PC-9 (cell line): ENCODE data around the gene FAM13C. TPM values are rescaled to one million over a fixed set of nuclear protein-coding genes. Genes with fewer than 3 reads are reported as not detected.

Experiments
- BruUV-seq: library from RNA; stranded (reverse); fragments of 400-500 nt; replicated peaks from 2 replicates; lab custom pipeline; 2021; lab: Mats Ljungman, UMichigan
- CTCF ChIA-PET: fragments of 300-600 bp; sonication (Branson Sonifier 250); formaldehyde crosslinking; loops from one replicate; lab custom pipeline; 2022; ENCODE audit warnings: antibody characterized with exemption; lab: Charles Lee
- POLR2A ChIA-PET: fragments of 300-600 bp; sonication (Branson Sonifier 250); formaldehyde crosslinking; loops from one replicate; lab custom pipeline; 2022; ENCODE audit warnings: antibody characterized with exemption; ENCODE audit not compliant: unreplicated experiment; lab: Charles Lee
- DNase-seq, 2 experiments: peaks; one replicate each; pipeline versions ENCODE4 v3.0.0 to v3.0.0-alpha.2; 2015 to 2022; ENCODE audit warnings: mixed read lengths in 1 of 2
- H2AFZ ChIP-seq: fragments of 200-600 bp; sonication (generic); 2 replicates; pipeline ENCODE4 v1.8.1; 2017; ENCODE audit warnings: antibody characterized with exemption
- H3F3A ChIP-seq: fragments of 200-600 bp; sonication (generic); 2 replicates; pipeline ENCODE4 v1.8.1; 2017; ENCODE audit warnings: antibody characterized with exemption, mild to moderate bottlenecking, low read depth; ENCODE audit not compliant: insufficient read depth
- H3K27ac ChIP-seq: fragments of 200-600 bp; sonication (generic); 2 replicates; pipeline ENCODE4 v1.6.1; 2016; ENCODE audit warnings: mixed run types
- H3K27me3 ChIP-seq: fragments of 200-600 bp; sonication (generic); 2 replicates; pipeline ENCODE4 v1.6.1; 2016; ENCODE audit warnings: low read depth, mixed run types; ENCODE audit not compliant: insufficient read depth
- H3K36me3 ChIP-seq: fragments of 200-600 bp; sonication (generic); 2 replicates; pipeline ENCODE4 v1.6.1; 2016; ENCODE audit warnings: low read depth, mixed run types
- H3K4me1 ChIP-seq: fragments of 200-600 bp; sonication (generic); replicated peaks from 2 replicates; pipeline ENCODE4 v1.6.1; 2016; ENCODE audit warnings: mixed run types; ENCODE audit not compliant: insufficient read depth
- H3K4me2 ChIP-seq: fragments of 200-600 bp; sonication (generic); 2 replicates; pipeline ENCODE4 v1.6.1; 2017; ENCODE audit warnings: mixed run types
- H3K4me3 ChIP-seq: fragments of 200-600 bp; sonication (generic); 2 replicates; pipeline ENCODE4 v1.6.1; 2016; ENCODE audit warnings: mixed run types
- H3K79me2 ChIP-seq: fragments of 200-600 bp; sonication (generic); 2 replicates; pipeline ENCODE4 v1.6.1; 2017; ENCODE audit warnings: low read depth, mixed run types
- H3K9me2 ChIP-seq: fragments of 200-600 bp; sonication (generic); 2 replicates; pipeline ENCODE4 v1.8.1; 2017; ENCODE audit warnings: mild to moderate bottlenecking; ENCODE audit not compliant: insufficient read depth
- H3K9me3 ChIP-seq: fragments of 200-600 bp; sonication (generic); 2 replicates; pipeline ENCODE4 v1.8.1; 2016; ENCODE audit warnings: low read depth; ENCODE audit not compliant: insufficient read depth
- H4K20me1 ChIP-seq: fragments of 200-600 bp; sonication (generic); 2 replicates; pipeline ENCODE4 v1.8.1; 2017; ENCODE audit not compliant: insufficient read depth
- CTCF ChIP-seq: fragments of 200-600 bp; sonication (generic); conservative IDR thresholded peaks from 2 replicates; pipeline ENCODE4 v1.6.1; 2017; ENCODE audit warnings: mixed run types, antibody characterized with exemption, mild to moderate bottlenecking, moderate library complexity
- EZH2 ChIP-seq: fragments of 200-600 bp; sonication (generic); IDR thresholded peaks from 2 replicates; pipeline ENCODE4 v1.8.0; 2017; ENCODE audit warnings: antibody characterized with exemption, low read depth
- intact Hi-C: fragments of 100-400 bp; cut with micrococcal nuclease; formaldehyde crosslinking; loops from one replicate; pipeline ENCODE4 v1.10.0; 2022; ENCODE audit not compliant: unreplicated experiment
- total RNA-seq: library from RNA; stranded (reverse); gene quantifications from 2 replicates; pipeline ENCODE4 v1.2.3, GENCODE V29; 2021

FAM13C gene
- total RNA-seq, 1 experiment from 2014 or later, result not detected

GRCh38 chr10:59234194-59234593 is 128.2 kb downstream of the FAM13C start:
- H3K79me2 ChIP-seq, result no peaks in the 10 kb centered on the region
- TF ChIP-seq EZH2 (no peak), CTCF (no peak)
- POLR2A ChIA-PET, result no interaction called here

GRCh38 chr10:59229441-59229840 is 132.9 kb downstream of the FAM13C start:
- H3K4me2 ChIP-seq, result no peak overlapping the region
- intact Hi-C loops, result no loop called here
- ChIA-PET POLR2A (no interaction called here), CTCF (interaction anchor here (0.7 kb wide), 1 partner anchor 323 kb away, joined by 6 read pairs; no protein-coding TSS in a partner anchor)
- H3K27me3 ChIP-seq, result no peaks in the 10 kb centered on the region
- H3K27ac ChIP-seq, result no peak overlapping the region
- H3K4me3 ChIP-seq, result no peak overlapping the region
- no TSS peak for BruUV-seq
- no peak for DNase-seq
- no peaks in the 10 kb centered on the region for H3K9me2 ChIP-seq
- H3K4me1 ChIP-seq, result no peaks in the 10 kb centered on the region
- no peaks in the 10 kb centered on the region for H3K36me3 ChIP-seq
- H3K9me3 ChIP-seq, result no peaks in the 10 kb centered on the region
- TF ChIP-seq CTCF (no peak), EZH2 (no peak)
- no peaks in the 10 kb centered on the region for H4K20me1 ChIP-seq
- H3F3A ChIP-seq, result no peaks in the 10 kb centered on the region
- no peaks in the 10 kb centered on the region for H3K79me2 ChIP-seq
- H2AFZ ChIP-seq, result no peak overlapping the region

More at GRCh38 chr10:59234194-59234593, 128.2 kb downstream of the FAM13C start:
- intact Hi-C loops, result loop anchor here (10.0 kb wide), 1 partner anchor 811 kb away; no protein-coding TSS in a partner anchor
- Histone ChIP-seq H3K4me2 (no peak overlapping the region), H3K4me1 (no peaks in the 10 kb centered on the region), H3K27ac (no peak overlapping the region), H3K27me3 (no peaks in the 10 kb centered on the region), H2AFZ (no peak overlapping the region), H3K36me3 (no peaks in the 10 kb centered on the region), H3F3A (no peaks in the 10 kb centered on the region), H3K4me3 (no peak overlapping the region), H3K9me2 (no peaks in the 10 kb centered on the region; the same call in 1 of the 2 replicates), H3K9me3 (no peaks in the 10 kb centered on the region), H4K20me1 (no peaks in the 10 kb centered on the region)
- no peak for DNase-seq
- CTCF ChIA-PET, result no interaction called here
- BruUV-seq, result no TSS peak

GRCh38 chr10:59227136-59227673 is 135.1 kb downstream of the FAM13C start:
- Histone ChIP-seq H3K27me3 (no peaks in the 10 kb centered on the region), H3K79me2 (no peaks in the 10 kb centered on the region), H3K9me3 (no peaks in the 10 kb centered on the region), H4K20me1 (no peaks in the 10 kb centered on the region), H3K36me3 (no peaks in the 10 kb centered on the region), H2AFZ (no peak overlapping the region), H3K4me1 (no peaks in the 10 kb centered on the region), H3K9me2 (no peaks in the 10 kb centered on the region), H3K4me2 (no peak overlapping the region), H3K4me3 (no peak overlapping the region), H3F3A (no peaks in the 10 kb centered on the region), H3K27ac (no peak overlapping the region)
- no peak for TF ChIP-seq CTCF
- TF ChIP-seq EZH2, result no peak
- intact Hi-C loops, result no loop called here
- no TSS peak for BruUV-seq
- no peak for DNase-seq
- ChIA-PET POLR2A (no interaction called here), CTCF (no interaction called here)
